Adrenal gland (tissue), 12 donors: Measurements from ENCODE around the gene CD248. TPM values are rescaled to one million over a fixed set of nuclear protein-coding genes. Genes with fewer than 3 reads are reported as not detected.
A peak's percentile ranks its signal among the peaks of the same experiment; 100 is the strongest.

Experiments used
- DNase-seq, 7 donors: peaks; one replicate each; pipeline ENCODE4 v3.0.0-alpha.2; 2019 to 2020
- H3K27ac ChIP-seq, 5 donors: fragments of 200-600 bp; sonication (generic) in 4 of 5; 1 replicate in 3 of 5; 2 replicates in 2 of 5; pipeline versions ENCODE4 v1.5.1 to v1.8.0; 2016 to 2020; ENCODE audit warnings: mild to moderate bottlenecking in 1 of 5
- H3K27me3 ChIP-seq: fragments of 200-600 bp; 2 replicates; pipeline ENCODE4 v1.8.0; 2021
- H3K36me3 ChIP-seq, 2 donors: fragments of 200-600 bp; replicated peaks in 1 of 2; 1 replicate in 1 of 2; 2 replicates in 1 of 2; pipeline versions ENCODE4 v1.5.1 to v1.8.0; 2018 to 2022
- H3K4me1 ChIP-seq, 2 donors: fragments of 200-600 bp; replicated peaks in 1 of 2; 1 replicate in 1 of 2; 2 replicates in 1 of 2; pipeline versions ENCODE4 v1.5.1 to v1.8.0; 2018 to 2021
- H3K4me3 ChIP-seq, 4 donors: fragments of 200-600 bp; sonication (generic) in 3 of 4; one replicate each; pipeline ENCODE4 v1.5.1; 2016 to 2018
- H3K9me3 ChIP-seq, 3 donors: fragments of 200-600 bp; sonication (generic) in 1 of 3; replicated peaks in 1 of 3; 1 replicate in 2 of 3; 2 replicates in 1 of 3; pipeline versions ENCODE4 v1.5.1 to v1.8.0; 2016 to 2021
- POLR2A ChIP-seq, 2 donors: fragments of 450-650 bp; IDR thresholded peaks; one replicate each; pipeline ENCODE4 v1.6.1; 2017; ENCODE audit warnings: antibody characterized with exemption in 2 of 2, mild to moderate bottlenecking in 2 of 2, moderate library complexity in 1 of 2
- WGBS, 4 donors: extraction: QIAGEN DNeasy Blood & Tissue Kit in 2 of 4; methylation state at CpG; one replicate each; pipeline versions ENCODE4 v1.1.5 to v1.1.7; 2013 to 2017; 5-methylcytosine and 5-hydroxymethylcytosine counted together
- intact Hi-C, 2 donors: fragments of 100-400 bp; cut with DNase I; formaldehyde crosslinking; loops; one replicate each; pipeline versions ENCODE4 v1.14.1 to v1.15.0; 2022 to 2023
- polyA plus RNA-seq, 3 donors: library from polyadenylated mRNA; stranded (reverse); fragments of 200-250 nt in 2 of 3; fragments of 350-450 nt in 1 of 3; fragmentation: Illumina TruSeq in 1 of 3; extraction: RNeasy Lipid Tissue Mini Kit (QIAGEN cat#74804) in 1 of 3; gene quantifications; one replicate each; pipeline ENCODE4 v1.2.3, GENCODE V29; 2013 to 2014
- total RNA-seq, 9 donors: library from RNA; depleted of rRNA in 4 of 9; stranded (reverse); fragments of >200 nt in 4 of 9; fragments of 120-200 nt in 1 of 9; fragmentation: NEBNext Ultra II Directional in 1 of 9; extraction: Animal tissue kit (Norgen Biotek cat#: 25700) in 1 of 9; gene quantifications; one replicate each; pipeline versions ENCODE4 v1.1.0 to v1.2.4, GENCODE V29; 2013 to 2023
- TF ChIP-seq, protein P1 (sequence below), 6 experiments: fragments of 450-650 bp in 4 of 6; fragments of 200-600 bp in 2 of 6; sonication (generic) in 1 of 6; IDR thresholded peaks; 1 replicate in 5 of 6; 2 replicates in 1 of 6; pipeline versions ENCODE4 v1.5.1 to v1.8.0; 2016 to 2021; ENCODE audit warnings: antibody characterized with exemption in 6 of 6, mild to moderate bottlenecking in 2 of 6, moderate library complexity in 1 of 6
- donor health status: healthy with polysubstance abuse.
- donor health status: Bipolar disorder and iron deficiency.
- donor health status: DM: yes; HTN: yes; CAD: no.
- donor health status: DM: no; HTN: no; CAD: no.
- donor health status: DM: no; HTN: no; CAD: no.
- donor health status: DM: yes; HTN: yes; CAD: no.

Gene CD248
- total and polyA plus RNA-seq, 12 donors, result 3.8 to 28.0 (median 15.8) TPM

DNA sequence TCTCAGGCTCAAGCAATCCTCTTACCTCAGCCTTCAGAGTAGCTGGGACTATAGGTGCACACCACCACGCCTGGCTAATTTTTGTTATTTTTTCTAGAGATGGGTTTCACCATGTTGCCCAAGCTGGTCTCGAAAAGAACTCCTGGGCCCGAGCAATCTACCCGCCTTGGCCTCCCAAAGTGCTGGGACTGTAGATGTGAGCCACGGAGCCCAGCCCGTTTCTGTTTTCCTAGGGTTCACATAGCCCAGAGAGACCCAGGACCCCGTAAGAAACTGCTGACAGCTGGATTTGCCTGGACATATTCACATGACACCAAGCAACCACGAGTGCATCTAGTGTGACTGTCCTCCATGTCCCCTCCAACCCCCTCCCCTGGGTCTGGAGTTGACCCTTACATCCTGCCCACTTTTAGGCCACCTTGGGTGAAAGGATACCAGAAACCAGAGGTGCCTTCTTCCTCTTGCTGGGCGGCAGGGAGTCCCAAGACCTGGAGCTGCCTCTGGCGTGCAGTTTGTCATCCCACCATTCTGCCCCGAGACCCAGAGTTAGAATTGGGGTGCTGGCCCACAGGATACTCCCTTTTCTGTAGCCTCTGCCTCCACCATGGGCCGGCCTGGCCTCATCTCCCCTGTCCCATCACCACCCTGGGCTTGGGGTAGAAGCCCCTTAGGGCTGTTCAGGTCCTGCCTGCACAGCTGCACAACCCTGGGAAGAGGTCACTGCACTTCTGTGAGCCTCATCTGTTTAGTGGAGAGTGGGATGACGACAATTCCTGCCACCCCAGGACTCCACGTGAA is 23.0 kb upstream of the CD248 start:
- intact Hi-C loops, result loop anchor here in 1 of 2 donors (5.0 kb wide), 1 partner anchor 33 kb away; no protein-coding TSS in a partner anchor
- TF ChIP-seq POLR2A (IDR thresholded peaks at IDR 0.05), result no peak
- TF ChIP-seq, protein P1, sequence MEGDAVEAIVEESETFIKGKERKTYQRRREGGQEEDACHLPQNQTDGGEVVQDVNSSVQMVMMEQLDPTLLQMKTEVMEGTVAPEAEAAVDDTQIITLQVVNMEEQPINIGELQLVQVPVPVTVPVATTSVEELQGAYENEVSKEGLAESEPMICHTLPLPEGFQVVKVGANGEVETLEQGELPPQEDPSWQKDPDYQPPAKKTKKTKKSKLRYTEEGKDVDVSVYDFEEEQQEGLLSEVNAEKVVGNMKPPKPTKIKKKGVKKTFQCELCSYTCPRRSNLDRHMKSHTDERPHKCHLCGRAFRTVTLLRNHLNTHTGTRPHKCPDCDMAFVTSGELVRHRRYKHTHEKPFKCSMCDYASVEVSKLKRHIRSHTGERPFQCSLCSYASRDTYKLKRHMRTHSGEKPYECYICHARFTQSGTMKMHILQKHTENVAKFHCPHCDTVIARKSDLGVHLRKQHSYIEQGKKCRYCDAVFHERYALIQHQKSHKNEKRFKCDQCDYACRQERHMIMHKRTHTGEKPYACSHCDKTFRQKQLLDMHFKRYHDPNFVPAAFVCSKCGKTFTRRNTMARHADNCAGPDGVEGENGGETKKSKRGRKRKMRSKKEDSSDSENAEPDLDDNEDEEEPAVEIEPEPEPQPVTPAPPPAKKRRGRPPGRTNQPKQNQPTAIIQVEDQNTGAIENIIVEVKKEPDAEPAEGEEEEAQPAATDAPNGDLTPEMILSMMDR (IDR thresholded peaks at IDR 0.05), result no peak
- H3K4me1 ChIP-seq, result peaks cover 17 to 32% of the 10 kb centered on the region in 2 donors
- no peak overlapping the region for H3K27ac ChIP-seq
- WGBS, 4 donors, result 76 to 80% (median 79%) methylated on average over 13 to 14 of the region's 14 CpGs
- peak in 1 of 7 donors; percentile 10 for DNase-seq
- H3K36me3 ChIP-seq, result peaks cover 0 to 37% of the 10 kb centered on the region in 2 donors
- no peak overlapping the region for H3K4me3 ChIP-seq
- no peaks in the 10 kb centered on the region for H3K9me3 ChIP-seq
- H3K27me3 ChIP-seq, result no peaks in the 10 kb centered on the region

- intact Hi-C loops, result no loop called here
- DNase-seq, result peak in 1 of 7 donors; percentile 9
- Histone ChIP-seq H3K36me3 (peaks cover 0 to 37% of the 10 kb centered on the region in 2 donors), H3K9me3 (no peaks in the 10 kb centered on the region), H3K4me3 (no peak overlapping the region), H3K4me1 (peaks cover 15 to 30% of the 10 kb centered on the region in 2 donors), H3K27me3 (no peaks in the 10 kb centered on the region), H3K27ac (no peak overlapping the region)
- TF ChIP-seq, protein P1 (IDR thresholded peaks at IDR 0.05), result no peak
- TF ChIP-seq POLR2A (IDR thresholded peaks at IDR 0.05), result no peak
- 87 to 94% (median 90%) methylated on average over 4 to 6 of the region's 6 CpGs for WGBS, 4 donors
Measured at GRCh38 chr11:66339162-66339675, 22.4 kb upstream of the CD248 start.

DNA sequence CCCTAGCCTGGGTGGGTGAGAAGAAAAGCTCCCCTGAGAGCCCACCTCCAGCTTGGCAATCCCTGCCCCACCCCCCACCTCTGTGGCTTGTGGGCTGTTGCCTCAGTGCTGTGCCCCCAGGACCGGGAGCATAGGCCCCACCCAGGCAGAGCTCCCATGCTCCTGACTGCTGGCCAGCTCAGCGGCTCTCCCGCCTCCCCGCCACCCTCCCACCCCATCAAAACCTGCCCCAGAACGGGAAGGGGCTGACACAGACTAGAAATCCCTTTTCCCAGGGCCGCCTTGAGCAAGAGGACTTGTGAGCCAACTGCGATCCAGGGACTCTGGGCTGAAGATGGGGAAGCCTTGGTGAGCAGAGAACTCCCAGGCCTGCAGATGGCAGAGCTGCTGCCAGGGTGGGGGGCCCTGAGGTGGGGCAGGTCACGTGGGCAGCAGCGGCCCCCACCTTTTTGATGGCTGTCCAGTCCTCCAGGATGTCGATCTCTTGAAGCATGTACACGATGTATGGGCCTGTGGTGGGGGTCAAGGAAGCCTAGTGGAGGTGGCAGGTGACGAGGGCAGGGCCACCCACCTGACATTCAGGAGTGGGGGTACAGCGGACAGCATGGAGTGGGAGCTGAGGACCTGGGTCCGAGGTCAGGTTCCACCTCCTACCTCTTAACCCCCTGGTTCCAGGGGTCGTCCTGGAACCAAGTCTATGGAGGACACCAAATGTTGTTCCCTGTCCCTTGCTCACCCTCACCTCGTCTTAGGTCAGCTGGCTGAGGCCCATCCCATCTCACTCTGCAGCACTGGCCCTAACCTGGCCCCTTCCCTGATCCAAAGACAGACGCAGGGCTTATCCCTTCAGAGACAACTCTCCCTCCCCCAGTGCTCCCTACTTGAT is 21.7 kb upstream of the CD248 start:
- no peak overlapping the region for H3K4me3 ChIP-seq
- no peaks in the 10 kb centered on the region for H3K27me3 ChIP-seq
- no peaks in the 10 kb centered on the region for H3K9me3 ChIP-seq
- WGBS, 4 donors, result 80 to 93% (median 84%) methylated on average over 11 to 17 of the region's 17 CpGs
- peak in 1 of 7 donors; percentile 14 for DNase-seq
- peaks cover 0 to 37% of the 10 kb centered on the region in 2 donors for H3K36me3 ChIP-seq
- peaks cover 10 to 23% of the 10 kb centered on the region in 2 donors for H3K4me1 ChIP-seq
- TF ChIP-seq, protein P1 (IDR thresholded peaks at IDR 0.05), result no peak
- no peak for TF ChIP-seq POLR2A (IDR thresholded peaks at IDR 0.05)
- H3K27ac ChIP-seq, result no peak overlapping the region
- intact Hi-C loops, result no loop called here
